Smooth muscle cell (in vitro differentiated cells): Measurements from ENCODE around the gene UNC5A. TPM values are rescaled to one million over a fixed set of nuclear protein-coding genes. Genes with fewer than 3 reads are reported as not detected.
A peak's percentile ranks its signal among the peaks of the same experiment; 100 is the strongest.

Experiments
- DNase-seq: peaks from one replicate; lab custom pipeline; 2025; ENCODE audit not compliant: unreplicated experiment; lab: John Stamatoyannopoulos, UW
- H2AFZ ChIP-seq: fragments of 200-600 bp; sonication (generic); 2 replicates; pipeline ENCODE4 v1.6.0; 2016; ENCODE audit warnings: antibody characterized with exemption, low read depth, mild to moderate bottlenecking
- H3F3A ChIP-seq: fragments of 200-600 bp; sonication (generic); 2 replicates; pipeline ENCODE4 v1.6.0; 2017; ENCODE audit warnings: antibody characterized with exemption, low read depth
- H3K27ac ChIP-seq: fragments of 200-600 bp; sonication (generic); 2 replicates; pipeline ENCODE4 v1.5.1; 2016; ENCODE audit warnings: low read depth, mild to moderate bottlenecking
- H3K27me3 ChIP-seq: fragments of 200-600 bp; sonication (generic); 2 replicates; pipeline ENCODE4 v1.6.1; 2016; ENCODE audit warnings: low read depth, mild to moderate bottlenecking
- H3K36me3 ChIP-seq: fragments of 200-600 bp; sonication (generic); 2 replicates; pipeline ENCODE4 v1.5.1; 2016; ENCODE audit warnings: low read depth
- H3K4me1 ChIP-seq: fragments of 200-600 bp; sonication (generic); 2 replicates; pipeline ENCODE4 v1.5.1; 2016; ENCODE audit warnings: low read depth
- H3K4me2 ChIP-seq: fragments of 200-600 bp; sonication (generic); 2 replicates; pipeline ENCODE4 v1.6.0; 2016; ENCODE audit warnings: mild to moderate bottlenecking
- H3K4me3 ChIP-seq: fragments of 200-600 bp; sonication (generic); 2 replicates; pipeline ENCODE4 v1.5.1; 2016; ENCODE audit warnings: mild to moderate bottlenecking
- H3K79me2 ChIP-seq: fragments of 200-600 bp; sonication (generic); 2 replicates; pipeline ENCODE4 v1.6.0; 2016; ENCODE audit warnings: low read depth, mild to moderate bottlenecking
- H3K9ac ChIP-seq: fragments of 200-600 bp; sonication (generic); 2 replicates; pipeline ENCODE4 v1.6.0; 2016; ENCODE audit warnings: low read depth
- H3K9me3 ChIP-seq: fragments of 200-600 bp; sonication (generic); replicated peaks from 2 replicates; pipeline ENCODE4 v1.5.1; 2016; ENCODE audit warnings: low read depth
- H4K20me1 ChIP-seq: fragments of 200-600 bp; sonication (generic); 2 replicates; pipeline ENCODE4 v1.6.0; 2016; ENCODE audit warnings: low read depth
- WGBS: methylation state at CpG from one replicate; pipeline ENCODE4 v1.1.7; 2016; ENCODE audit warnings: low lambda C conversion rate; 5-methylcytosine and 5-hydroxymethylcytosine counted together
- polyA plus RNA-seq: library from polyadenylated mRNA; unstranded; fragments of >200 nt; fragmentation: Nextera tagmentation; extraction: Ambion mirVana; gene quantifications from 2 replicates; pipeline ENCODE4 v1.2.1, GENCODE V29; 2016
- total RNA-seq: library from RNA; depleted of rRNA; stranded (reverse); fragments of >200 nt; gene quantifications from 2 replicates; pipeline ENCODE4 v1.2.3, GENCODE V29; 2014
- TF ChIP-seq, protein P1 (sequence below): fragments of 200-600 bp; sonication (generic); IDR thresholded peaks from 2 replicates; pipeline ENCODE4 v1.5.1; 2017; ENCODE audit warnings: borderline replicate concordance, mild to moderate bottlenecking, antibody characterized with exemption; ENCODE audit not compliant: insufficient read depth, poor library complexity, severe bottlenecking

Gene UNC5A
- total and polyA plus RNA-seq, 2 experiments from 2014 or later = not detected

DNA sequence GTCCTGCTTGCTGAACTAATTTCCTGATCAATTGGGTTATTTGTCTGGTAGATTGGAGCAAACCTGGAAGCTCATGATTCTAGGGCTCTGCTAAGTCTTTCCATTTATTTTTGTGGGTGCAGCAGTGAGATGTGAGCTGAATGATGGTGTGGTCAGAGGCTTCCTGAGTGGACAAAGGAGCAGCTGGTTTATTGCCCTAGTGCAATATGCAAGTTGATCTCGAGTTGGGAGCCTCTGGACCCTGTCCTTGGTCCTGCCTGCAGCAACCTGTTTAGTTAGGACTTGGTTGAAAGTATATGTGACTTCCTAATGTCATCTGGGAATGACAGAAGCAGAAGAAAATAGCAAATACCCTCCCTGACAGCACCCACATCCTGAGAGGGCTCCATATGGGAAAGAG is 4.2 kb upstream of the UNC5A start:
- Histone ChIP-seq H3K79me2 (no peaks in the 10 kb centered on the region), H3F3A (no peaks in the 10 kb centered on the region), H3K9ac (no peak overlapping the region), H3K27me3 (peaks cover 56% of the 10 kb centered on the region), H2AFZ (no peak overlapping the region), H3K4me2 (no peak overlapping the region), H3K36me3 (no peaks in the 10 kb centered on the region), H3K4me1 (peaks cover 12% of the 10 kb centered on the region), H3K27ac (no peak overlapping the region), H3K9me3 (no peaks in the 10 kb centered on the region), H3K4me3 (no peak overlapping the region), H4K20me1 (no peaks in the 10 kb centered on the region)
- TF ChIP-seq, protein P1, sequence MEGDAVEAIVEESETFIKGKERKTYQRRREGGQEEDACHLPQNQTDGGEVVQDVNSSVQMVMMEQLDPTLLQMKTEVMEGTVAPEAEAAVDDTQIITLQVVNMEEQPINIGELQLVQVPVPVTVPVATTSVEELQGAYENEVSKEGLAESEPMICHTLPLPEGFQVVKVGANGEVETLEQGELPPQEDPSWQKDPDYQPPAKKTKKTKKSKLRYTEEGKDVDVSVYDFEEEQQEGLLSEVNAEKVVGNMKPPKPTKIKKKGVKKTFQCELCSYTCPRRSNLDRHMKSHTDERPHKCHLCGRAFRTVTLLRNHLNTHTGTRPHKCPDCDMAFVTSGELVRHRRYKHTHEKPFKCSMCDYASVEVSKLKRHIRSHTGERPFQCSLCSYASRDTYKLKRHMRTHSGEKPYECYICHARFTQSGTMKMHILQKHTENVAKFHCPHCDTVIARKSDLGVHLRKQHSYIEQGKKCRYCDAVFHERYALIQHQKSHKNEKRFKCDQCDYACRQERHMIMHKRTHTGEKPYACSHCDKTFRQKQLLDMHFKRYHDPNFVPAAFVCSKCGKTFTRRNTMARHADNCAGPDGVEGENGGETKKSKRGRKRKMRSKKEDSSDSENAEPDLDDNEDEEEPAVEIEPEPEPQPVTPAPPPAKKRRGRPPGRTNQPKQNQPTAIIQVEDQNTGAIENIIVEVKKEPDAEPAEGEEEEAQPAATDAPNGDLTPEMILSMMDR = no peak
- 9% methylated on average over 1 of the region's 1 CpG for WGBS
- no peak for DNase-seq

DNA sequence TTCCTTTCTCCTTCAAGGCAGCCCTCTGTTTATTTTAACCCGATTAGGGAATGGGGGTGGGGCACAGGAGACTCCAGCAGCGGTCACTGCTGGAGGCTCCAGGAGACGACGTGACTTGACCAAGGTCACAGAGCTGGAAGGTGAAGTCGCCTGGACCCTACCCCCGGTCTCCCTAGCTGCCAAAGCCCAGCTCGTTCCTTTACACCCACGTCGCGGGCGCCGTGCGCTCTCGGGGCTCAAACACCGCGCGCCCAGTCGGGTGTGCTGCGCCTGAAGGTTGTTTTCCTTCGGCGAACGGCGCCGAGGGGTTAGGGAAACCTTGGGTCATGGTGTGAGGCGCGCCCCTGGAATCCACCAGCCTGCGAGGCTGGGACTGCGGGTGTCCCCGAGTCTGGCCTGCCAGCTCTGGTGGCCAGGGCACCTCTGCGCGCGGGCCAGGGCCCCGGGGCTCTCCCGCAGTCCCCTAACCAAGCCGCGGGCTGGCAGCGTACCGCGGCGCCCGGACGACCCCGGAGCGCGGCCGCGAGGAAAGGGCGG is 747 bp upstream of the UNC5A start:
- H3K4me2 ChIP-seq = peak overlapping the region; percentile 82

DNA sequence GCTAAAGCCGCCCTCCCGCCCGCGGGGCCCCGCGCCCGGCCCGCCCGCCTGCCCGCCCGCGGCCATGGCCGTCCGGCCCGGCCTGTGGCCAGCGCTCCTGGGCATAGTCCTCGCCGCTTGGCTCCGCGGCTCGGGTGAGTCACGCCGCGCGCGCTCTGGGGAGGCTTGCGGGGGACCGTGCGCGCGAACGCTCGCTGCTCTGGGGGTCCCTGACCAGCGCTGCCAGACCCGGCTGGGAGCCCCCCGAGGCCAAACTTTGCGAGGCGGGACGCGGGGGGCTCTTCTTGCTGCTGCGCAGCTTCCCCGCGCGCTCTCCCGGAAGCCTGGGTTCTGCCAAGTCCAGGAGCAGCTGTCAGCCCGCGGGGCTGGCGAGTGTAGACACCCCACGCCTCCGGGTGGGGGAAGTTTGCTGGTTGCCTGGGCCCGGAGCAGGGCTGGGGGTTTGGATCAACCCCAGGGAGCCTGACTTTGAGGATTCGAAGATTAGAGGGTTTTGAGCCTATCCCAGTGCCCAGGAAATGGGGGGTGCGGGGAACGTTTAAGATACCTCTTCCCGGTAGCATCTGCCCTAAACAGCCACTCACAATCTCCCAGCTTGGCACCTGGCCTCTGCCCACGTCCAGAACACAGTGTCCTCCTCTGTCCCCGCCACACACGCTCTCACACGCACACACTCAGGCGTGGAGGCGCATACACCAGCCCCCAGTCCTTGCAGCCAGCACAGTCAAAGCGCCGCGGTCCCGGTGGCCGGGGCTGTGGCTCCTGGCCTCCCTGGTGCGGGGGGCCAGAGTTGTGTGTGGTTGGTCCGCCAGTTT is 535 bp downstream of the UNC5A start:
- H3K27ac ChIP-seq = no peak overlapping the region
- no peaks in the 10 kb centered on the region for H3F3A ChIP-seq
- TF ChIP-seq, protein P1 = no peak
- H3K36me3 ChIP-seq = no peaks in the 10 kb centered on the region
- peaks cover 94% of the 10 kb centered on the region for H3K27me3 ChIP-seq
- H3K4me2 ChIP-seq = peak overlapping the region; percentile 83
- no peak for DNase-seq
- 9% methylated on average over 57 of the region's 68 CpGs for WGBS
- no peaks in the 10 kb centered on the region for H3K9me3 ChIP-seq
- H3K4me3 ChIP-seq = peak overlapping the region; percentile 41
- H3K9ac ChIP-seq = no peak overlapping the region
- peaks cover 14% of the 10 kb centered on the region for H3K4me1 ChIP-seq
- no peaks in the 10 kb centered on the region for H3K79me2 ChIP-seq
- H4K20me1 ChIP-seq = no peaks in the 10 kb centered on the region
- H2AFZ ChIP-seq = no peak overlapping the region

More for the DNA sequence above, 747 bp upstream of the UNC5A start:
- H3K36me3 ChIP-seq = no peaks in the 10 kb centered on the region
- H3K27ac ChIP-seq = no peak overlapping the region
- H4K20me1 ChIP-seq = no peaks in the 10 kb centered on the region
- H3K9ac ChIP-seq = no peak overlapping the region
- 1% methylated on average over 48 of the region's 48 CpGs for WGBS
- H3K79me2 ChIP-seq = no peaks in the 10 kb centered on the region
- no peaks in the 10 kb centered on the region for H3F3A ChIP-seq
- H3K4me1 ChIP-seq = peaks cover 14% of the 10 kb centered on the region
- H3K4me3 ChIP-seq = peak overlapping the region; percentile 38
- TF ChIP-seq, protein P1 = no peak
- no peak for DNase-seq
- no peak overlapping the region for H2AFZ ChIP-seq
- no peaks in the 10 kb centered on the region for H3K9me3 ChIP-seq
- H3K27me3 ChIP-seq = peaks cover 89% of the 10 kb centered on the region
